HCT116 (cell line): ENCODE results near the gene TEK. TPM values are rescaled to one million over a fixed set of nuclear protein-coding genes. Genes with fewer than 3 reads are reported as not detected.

Experiments used
- ATAC-seq: fragments of 200-7000 bp; cut with Tn5 transposase; 2 replicates; pipeline ENCODE4 v1.9.1; 2020; ENCODE audit warnings: mild to moderate bottlenecking, moderate library complexity
- BruUV-seq: library from RNA; stranded (reverse); fragments of 400-500 nt; replicated peaks from 2 replicates; lab custom pipeline; 2021; lab: Mats Ljungman, UMichigan
- CTCF ChIA-PET: fragments of 300-600 bp; sonication (Branson Sonifier 250); formaldehyde crosslinking; loops from one replicate; lab custom pipeline; 2021; ENCODE audit warnings: antibody characterized with exemption; lab: Charles Lee
- POLR2A ChIA-PET: fragments of 300-600, 350-600 bp; sonication (Branson Sonifier 250); formaldehyde crosslinking; loops from one replicate; lab custom pipeline; 2021; ENCODE audit warnings: antibody characterized with exemption; lab: Charles Lee
- RAD21 ChIA-PET, 2 experiments: fragments of 300-600 bp; sonication (Branson Sonifier 250); formaldehyde crosslinking; loops; one replicate each; lab custom pipeline; 2023; ENCODE audit warnings: low total read pairs in 2 of 2; ENCODE audit not compliant: uncharacterized antibody in 2 of 2, unreplicated experiment in 2 of 2, low non-redundant PET in 1 of 2; lab: Charles Lee
- DNase-seq: peaks from one replicate; pipeline ENCODE4 v3.0.0-alpha.2; 2010; ENCODE audit warnings: low read depth, low spot score
- H2AFZ ChIP-seq: fragments of 200-600 bp; shearing (Covaris generic), sonication (generic); 2 replicates; pipeline ENCODE4 v1.6.1; 2017; ENCODE audit warnings: low read depth, mixed run types, mixed read lengths, antibody characterized with exemption, low read length; ENCODE audit not compliant: poor library complexity, severe bottlenecking
- H3K27ac ChIP-seq: 2 replicates; pipeline ENCODE4 v1.5.1; 2012; ENCODE audit warnings: low read depth, low read length
- H3K27me3 ChIP-seq: fragments of 200-600 bp; sonication (generic); 2 replicates; pipeline ENCODE4 v1.6.1; 2016; ENCODE audit warnings: mixed run types, low read length, mixed read lengths; ENCODE audit not compliant: insufficient read depth
- H3K36me3 ChIP-seq, 2 experiments: fragments of 200-500 bp in 1 of 2; fragments of 200-600 bp in 1 of 2; sonication (Bioruptor generic) in 1 of 2; sonication (generic) in 1 of 2; 2 replicates each; pipeline versions ENCODE4 v1.5.1 to v1.6.1; 2014 to 2016; ENCODE audit warnings: low read length in 2 of 2, inconsistent platforms in 1 of 2, mixed read lengths in 1 of 2, mixed run types in 1 of 2; ENCODE audit not compliant: insufficient read depth in 2 of 2, control insufficient read depth in 1 of 2
- H3K4me1 ChIP-seq, 2 experiments: fragments of 200-600 bp in 1 of 2; sonication (generic) in 1 of 2; 2 replicates each; pipeline versions ENCODE4 v1.5.1 to v1.6.1; 2012 to 2017; ENCODE audit warnings: low read length in 2 of 2, inconsistent platforms in 1 of 2, mild to moderate bottlenecking in 1 of 2, mixed read lengths in 1 of 2, mixed run types in 1 of 2, moderate library complexity in 1 of 2; ENCODE audit not compliant: insufficient read depth in 2 of 2, control insufficient read depth in 1 of 2
- H3K4me2 ChIP-seq: fragments of 200-600 bp; sonication (generic); 2 replicates; pipeline ENCODE4 v1.6.1; 2017; ENCODE audit warnings: mixed run types, low read length, mixed read lengths
- H3K4me3 ChIP-seq, 2 experiments: fragments of 200-600 bp in 1 of 2; sonication (generic) in 1 of 2; replicated peaks in 1 of 2; 2 replicates each; pipeline ENCODE4 v1.5.1; 2011 to 2016; ENCODE audit warnings: low read length in 2 of 2, control low read depth in 1 of 2, low read depth in 1 of 2, mild to moderate bottlenecking in 1 of 2, mixed read lengths in 1 of 2, mixed run types in 1 of 2
- H3K79me2 ChIP-seq: fragments of 200-600 bp; sonication (generic); 2 replicates; pipeline ENCODE4 v1.6.1; 2017; ENCODE audit warnings: mild to moderate bottlenecking, mixed run types, low read length, moderate library complexity, mixed read lengths; ENCODE audit not compliant: insufficient read depth
- H3K9ac ChIP-seq: fragments of 200-600 bp; sonication (generic); 2 replicates; pipeline ENCODE4 v1.6.1; 2016; ENCODE audit warnings: low read length, mixed read lengths
- H3K9me2 ChIP-seq: fragments of 200-600 bp; sonication (generic), shearing (Covaris generic); 2 replicates; pipeline ENCODE4 v1.6.1; 2017; ENCODE audit warnings: mixed run types, mild to moderate bottlenecking, moderate library complexity; ENCODE audit not compliant: insufficient read depth
- H3K9me3 ChIP-seq, 2 experiments: fragments of 200-500 bp in 1 of 2; fragments of 200-600 bp in 1 of 2; sonication (Bioruptor generic) in 1 of 2; sonication (generic) in 1 of 2; 2 replicates each; pipeline ENCODE4 v1.6.1; 2014 to 2017; ENCODE audit warnings: low read length in 2 of 2, mixed read lengths in 2 of 2, inconsistent platforms in 1 of 2, low read depth in 1 of 2, mild to moderate bottlenecking in 1 of 2, mixed run types in 1 of 2, moderate library complexity in 1 of 2; ENCODE audit not compliant: control insufficient read depth in 1 of 2, insufficient read depth in 1 of 2
- H4K20me1 ChIP-seq: fragments of 200-600 bp; sonication (generic), shearing (Covaris generic); 2 replicates; pipeline ENCODE4 v1.6.1; 2017; ENCODE audit warnings: mixed run types, mild to moderate bottlenecking, moderate library complexity; ENCODE audit not compliant: insufficient read depth
- CEBPB ChIP-seq: IDR thresholded peaks from 2 replicates; pipeline ENCODE4 v1.6.1; 2012; ENCODE audit warnings: low read depth
- EGR1 ChIP-seq: IDR thresholded peaks from 2 replicates; pipeline ENCODE4 v1.6.1; 2012; ENCODE audit warnings: low read depth
- ELF1 ChIP-seq: IDR thresholded peaks from 2 replicates; pipeline ENCODE4 v1.6.1; 2012; ENCODE audit warnings: low read depth, borderline replicate concordance
- EZH2 ChIP-seq: fragments of 200-600 bp; sonication (generic); IDR thresholded peaks from 2 replicates; pipeline ENCODE4 v1.6.1; 2017; ENCODE audit warnings: antibody characterized with exemption, mixed run types
- EZH2phosphoT487 ChIP-seq: fragments of 200-600 bp; IDR thresholded peaks from 2 replicates; pipeline ENCODE4 v1.6.1; 2018; ENCODE audit warnings: antibody characterized with exemption, borderline replicate concordance
- FOSL1 ChIP-seq: IDR thresholded peaks from 2 replicates; pipeline ENCODE4 v1.6.1; 2012; ENCODE audit warnings: low read depth
- POLR2A ChIP-seq: IDR thresholded peaks from 2 replicates; pipeline ENCODE4 v1.7.0; 2011; ENCODE audit warnings: borderline replicate concordance; ENCODE audit not compliant: insufficient read depth, insufficient read length; ENCODE audit errors: extremely low read depth
- POLR2AphosphoS5 ChIP-seq: IDR thresholded peaks from 2 replicates; pipeline ENCODE4 v1.6.1; 2011; ENCODE audit warnings: mild to moderate bottlenecking, low read depth, low read length, moderate library complexity
- RAD21 ChIP-seq: IDR thresholded peaks from 2 replicates; pipeline ENCODE4 v1.6.1; 2012; ENCODE audit warnings: low read depth, mild to moderate bottlenecking
- SIN3A ChIP-seq: IDR thresholded peaks from 2 replicates; pipeline ENCODE4 v1.6.1; 2012; ENCODE audit warnings: low read depth
- SP1 ChIP-seq: IDR thresholded peaks from 2 replicates; pipeline ENCODE4 v1.6.1; 2012; ENCODE audit warnings: low read depth
- TCF7L2 ChIP-seq: IDR thresholded peaks from 2 replicates; pipeline ENCODE4 v1.7.0; 2011; ENCODE audit warnings: borderline replicate concordance, inconsistent platforms; ENCODE audit not compliant: insufficient read depth, insufficient read length; ENCODE audit errors: extremely low read depth
- YY1 ChIP-seq: IDR thresholded peaks from 2 replicates; pipeline ENCODE4 v1.6.1; 2011; ENCODE audit warnings: low read length, low read depth, moderate library complexity, mild to moderate bottlenecking; ENCODE audit not compliant: insufficient replicate concordance; ENCODE audit errors: extremely low read depth
- ZFX ChIP-seq: fragments of 450-650 bp; IDR thresholded peaks from 2 replicates; pipeline ENCODE4 v1.6.1; 2017
- ZNF274 ChIP-seq: fragments of 200-500 bp; sonication (Bioruptor generic); IDR thresholded peaks from 2 replicates; pipeline ENCODE4 v1.6.1; 2014; ENCODE audit warnings: mild to moderate bottlenecking, low read depth, low read length, inconsistent platforms
- intact Hi-C: fragments of 100-400 bp; cut with micrococcal nuclease; formaldehyde crosslinking; loops from 2 replicates; pipeline ENCODE4 v1.10.0; 2022
- total RNA-seq: library from RNA; stranded (reverse); gene quantifications from one replicate; pipeline ENCODE4 v1.2.1, GENCODE V29; 2021; ENCODE audit not compliant: unreplicated experiment
- TF ChIP-seq, protein P1 (sequence below): IDR thresholded peaks from 2 replicates; pipeline ENCODE4 v1.6.1; 2011; ENCODE audit warnings: mild to moderate bottlenecking, low read length, moderate library complexity; ENCODE audit not compliant: insufficient replicate concordance; ENCODE audit errors: extremely low read depth
- TF ChIP-seq, protein P2 (sequence below), 3 experiments: fragments of 200-600 bp in 1 of 3; sonication (generic) in 1 of 3; IDR thresholded peaks in 2 of 3; conservative IDR thresholded peaks in 1 of 3; 2 replicates each; pipeline ENCODE4 v1.5.1; 2012 to 2017; ENCODE audit warnings: low read depth in 2 of 3, low read length in 2 of 3, antibody characterized with exemption in 1 of 3, borderline replicate concordance in 1 of 3, control low read depth in 1 of 3, mild to moderate bottlenecking in 1 of 3, mixed read lengths in 1 of 3, mixed run types in 1 of 3, moderate library complexity in 1 of 3; ENCODE audit not compliant: insufficient read depth in 1 of 3
- TF ChIP-seq, protein P3 (sequence below): IDR thresholded peaks from 2 replicates; pipeline ENCODE4 v1.6.1; 2012
- TF ChIP-seq, protein P4 (sequence below): IDR thresholded peaks from 2 replicates; pipeline ENCODE4 v1.6.1; 2012

Gene TEK
- total RNA-seq, 1 experiment from 2014 or later: 0.15 TPM

DNA sequence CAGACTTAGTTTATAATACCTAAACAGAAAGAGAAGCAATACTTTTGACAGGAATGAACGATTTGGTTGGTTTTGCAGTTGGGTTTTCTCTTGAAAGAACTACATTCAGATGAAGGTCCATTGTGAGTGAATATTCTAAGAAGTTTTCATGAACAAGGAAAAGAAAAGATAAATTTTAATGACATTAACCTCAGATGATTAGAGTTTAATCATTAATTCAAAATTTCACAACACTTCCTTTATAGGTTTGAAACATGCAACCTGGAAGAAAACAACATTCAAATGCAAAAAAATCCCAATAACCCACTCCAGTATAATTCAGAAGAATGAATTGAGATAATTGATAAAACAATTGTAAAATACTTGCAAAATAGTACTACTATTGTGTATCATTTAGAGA is 164.2 kb downstream of the TEK start:
- H2AFZ ChIP-seq: no peak overlapping the region
- no peaks in the 10 kb centered on the region for H3K9me3 ChIP-seq
- TF ChIP-seq POLR2AphosphoS5: no peak
- TF ChIP-seq TCF7L2: no peak
- no peak for TF ChIP-seq RAD21
- TF ChIP-seq, protein P1, sequence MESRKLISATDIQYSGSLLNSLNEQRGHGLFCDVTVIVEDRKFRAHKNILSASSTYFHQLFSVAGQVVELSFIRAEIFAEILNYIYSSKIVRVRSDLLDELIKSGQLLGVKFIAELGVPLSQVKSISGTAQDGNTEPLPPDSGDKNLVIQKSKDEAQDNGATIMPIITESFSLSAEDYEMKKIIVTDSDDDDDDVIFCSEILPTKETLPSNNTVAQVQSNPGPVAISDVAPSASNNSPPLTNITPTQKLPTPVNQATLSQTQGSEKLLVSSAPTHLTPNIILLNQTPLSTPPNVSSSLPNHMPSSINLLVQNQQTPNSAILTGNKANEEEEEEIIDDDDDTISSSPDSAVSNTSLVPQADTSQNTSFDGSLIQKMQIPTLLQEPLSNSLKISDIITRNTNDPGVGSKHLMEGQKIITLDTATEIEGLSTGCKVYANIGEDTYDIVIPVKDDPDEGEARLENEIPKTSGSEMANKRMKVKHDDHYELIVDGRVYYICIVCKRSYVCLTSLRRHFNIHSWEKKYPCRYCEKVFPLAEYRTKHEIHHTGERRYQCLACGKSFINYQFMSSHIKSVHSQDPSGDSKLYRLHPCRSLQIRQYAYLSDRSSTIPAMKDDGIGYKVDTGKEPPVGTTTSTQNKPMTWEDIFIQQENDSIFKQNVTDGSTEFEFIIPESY: no peak
- no peak for TF ChIP-seq POLR2A
- TF ChIP-seq EZH2phosphoT487: no peak
- TF ChIP-seq ZFX: no peak
- TF ChIP-seq CEBPB: no peak
- TF ChIP-seq, protein P2, sequence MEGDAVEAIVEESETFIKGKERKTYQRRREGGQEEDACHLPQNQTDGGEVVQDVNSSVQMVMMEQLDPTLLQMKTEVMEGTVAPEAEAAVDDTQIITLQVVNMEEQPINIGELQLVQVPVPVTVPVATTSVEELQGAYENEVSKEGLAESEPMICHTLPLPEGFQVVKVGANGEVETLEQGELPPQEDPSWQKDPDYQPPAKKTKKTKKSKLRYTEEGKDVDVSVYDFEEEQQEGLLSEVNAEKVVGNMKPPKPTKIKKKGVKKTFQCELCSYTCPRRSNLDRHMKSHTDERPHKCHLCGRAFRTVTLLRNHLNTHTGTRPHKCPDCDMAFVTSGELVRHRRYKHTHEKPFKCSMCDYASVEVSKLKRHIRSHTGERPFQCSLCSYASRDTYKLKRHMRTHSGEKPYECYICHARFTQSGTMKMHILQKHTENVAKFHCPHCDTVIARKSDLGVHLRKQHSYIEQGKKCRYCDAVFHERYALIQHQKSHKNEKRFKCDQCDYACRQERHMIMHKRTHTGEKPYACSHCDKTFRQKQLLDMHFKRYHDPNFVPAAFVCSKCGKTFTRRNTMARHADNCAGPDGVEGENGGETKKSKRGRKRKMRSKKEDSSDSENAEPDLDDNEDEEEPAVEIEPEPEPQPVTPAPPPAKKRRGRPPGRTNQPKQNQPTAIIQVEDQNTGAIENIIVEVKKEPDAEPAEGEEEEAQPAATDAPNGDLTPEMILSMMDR (IDR thresholded peaks at IDR 0.05 in 2 of 3, conservative IDR thresholded peaks at IDR 0.05 in 1 of 3; ENCODE audit: borderline replicate concordance in 1 of 3, insufficient read depth in 1 of 3, low read depth in 2 of 3, low read length in 2 of 3): no peak
- no peak for TF ChIP-seq ELF1
- TF ChIP-seq ZNF274: no peak
- no peak for TF ChIP-seq SP1
- no peak for TF ChIP-seq FOSL1
- TF ChIP-seq EZH2: no peak
- no peak for TF ChIP-seq SIN3A
- TF ChIP-seq, protein P3, sequence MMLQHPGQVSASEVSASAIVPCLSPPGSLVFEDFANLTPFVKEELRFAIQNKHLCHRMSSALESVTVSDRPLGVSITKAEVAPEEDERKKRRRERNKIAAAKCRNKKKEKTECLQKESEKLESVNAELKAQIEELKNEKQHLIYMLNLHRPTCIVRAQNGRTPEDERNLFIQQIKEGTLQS: no peak
- TF ChIP-seq, protein P4, sequence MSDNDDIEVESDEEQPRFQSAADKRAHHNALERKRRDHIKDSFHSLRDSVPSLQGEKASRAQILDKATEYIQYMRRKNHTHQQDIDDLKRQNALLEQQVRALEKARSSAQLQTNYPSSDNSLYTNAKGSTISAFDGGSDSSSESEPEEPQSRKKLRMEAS: no peak
- TF ChIP-seq EGR1: no peak
- TF ChIP-seq YY1: no peak
- TF ChIP-seq, all 23 proteins: peak for 0
- H3K27me3 ChIP-seq: no peaks in the 10 kb centered on the region
- ATAC-seq (no peak), DNase-seq (no peak)
- intact Hi-C loops: no loop called here
- CTCF ChIA-PET: no interaction called here
- H3K9me2 ChIP-seq: no peaks in the 10 kb centered on the region
- POLR2A ChIA-PET: interaction anchor here (0.7 kb wide), 1 partner anchor 636 kb away, joined by 6 read pairs; no protein-coding TSS in a partner anchor
- H3K27ac ChIP-seq: no peak overlapping the region
- RAD21 ChIA-PET: no interaction called here
- no peak overlapping the region for H3K9ac ChIP-seq
- no peak overlapping the region for H3K4me2 ChIP-seq
- no TSS peak for BruUV-seq
- no peaks in the 10 kb centered on the region; a peak in 1 of 4 replicates for H3K4me1 ChIP-seq
- no peaks in the 10 kb centered on the region for H4K20me1 ChIP-seq
- no peaks in the 10 kb centered on the region for H3K79me2 ChIP-seq
- H3K36me3 ChIP-seq: no peaks in the 10 kb centered on the region
- no peak overlapping the region for H3K4me3 ChIP-seq
